GM23338 (cell line): ENCODE data around the gene MAGI1. TPM values are rescaled to one million over a fixed set of nuclear protein-coding genes. Genes with fewer than 3 reads are reported as not detected.

Source experiments
- ATAC-seq: fragments of 200-7000 bp; cut with Tn5 transposase; 3 replicates; pipeline ENCODE4 v1.9.1; 2020
- DNase-seq: peaks from one replicate; pipeline ENCODE4 v3.0.0-alpha.2; 2015; ENCODE audit warnings: low spot score
- H2AFZ ChIP-seq: fragments of 200-600 bp; sonication (generic); 2 replicates; pipeline ENCODE4 v1.8.0; 2016; ENCODE audit warnings: antibody characterized with exemption, mild to moderate bottlenecking, moderate library complexity
- H3F3A ChIP-seq: fragments of 200-600 bp; sonication (generic); replicated peaks from 2 replicates; pipeline ENCODE4 v1.8.0; 2017; ENCODE audit warnings: antibody characterized with exemption, mixed run types, low read depth
- H3K27ac ChIP-seq: fragments of 200-600 bp; sonication (generic); 2 replicates; pipeline ENCODE4 v1.6.1; 2016; ENCODE audit warnings: low read depth
- H3K27me3 ChIP-seq: fragments of 200-600 bp; sonication (generic); 2 replicates; pipeline ENCODE4 v1.8.0; 2016; ENCODE audit warnings: mild to moderate bottlenecking, mixed run types, moderate library complexity; ENCODE audit not compliant: insufficient read depth
- H3K36me3 ChIP-seq: fragments of 200-600 bp; sonication (generic); 2 replicates; pipeline ENCODE4 v1.8.0; 2016; ENCODE audit warnings: mild to moderate bottlenecking; ENCODE audit not compliant: insufficient read depth
- H3K4me1 ChIP-seq: fragments of 200-600 bp; sonication (generic); 2 replicates; pipeline ENCODE4 v1.8.0; 2016; ENCODE audit warnings: mild to moderate bottlenecking, moderate library complexity; ENCODE audit not compliant: insufficient read depth
- H3K4me2 ChIP-seq: fragments of 200-600 bp; sonication (generic); 2 replicates; pipeline ENCODE4 v1.7.1; 2017; ENCODE audit warnings: mixed run types
- H3K4me3 ChIP-seq: fragments of 200-600 bp; sonication (generic); 2 replicates; pipeline ENCODE4 v1.6.1; 2016; ENCODE audit warnings: mixed run types
- H3K79me2 ChIP-seq: fragments of 200-600 bp; sonication (generic); replicated peaks from 2 replicates; pipeline ENCODE4 v1.8.0; 2017; ENCODE audit warnings: mild to moderate bottlenecking; ENCODE audit not compliant: insufficient read depth
- H3K9me2 ChIP-seq: fragments of 200-600 bp; sonication (generic); 2 replicates; pipeline ENCODE4 v1.8.0; 2017; ENCODE audit not compliant: insufficient read depth
- H4K20me1 ChIP-seq: fragments of 200-600 bp; sonication (generic); replicated peaks from 2 replicates; pipeline ENCODE4 v1.8.0; 2017; ENCODE audit warnings: mild to moderate bottlenecking; ENCODE audit not compliant: insufficient read depth
- H3K27ac Mint-ChIP-seq: 2 replicates; pipeline ENCODE4 v1.8.0; 2020; ENCODE audit warnings: inconsistent platforms, mild to moderate bottlenecking, moderate library complexity, mixed read lengths
- H3K27me3 Mint-ChIP-seq: 3 replicates; pipeline ENCODE4 v1.8.0; 2022; ENCODE audit warnings: low read depth, mild to moderate bottlenecking, moderate library complexity, mixed read lengths, inconsistent platforms; ENCODE audit not compliant: insufficient read depth, poor library complexity
- H3K36me3 Mint-ChIP-seq: 3 replicates; pipeline ENCODE4 v1.8.0; 2021; ENCODE audit warnings: low read depth, mild to moderate bottlenecking, inconsistent platforms, moderate library complexity, mixed read lengths
- H3K4me1 Mint-ChIP-seq: 3 replicates; pipeline ENCODE4 v1.8.0; 2020; ENCODE audit warnings: mild to moderate bottlenecking, inconsistent platforms, mixed read lengths
- H3K4me3 Mint-ChIP-seq: 3 replicates; pipeline ENCODE4 v1.8.0; 2021; ENCODE audit warnings: moderate library complexity, mild to moderate bottlenecking, inconsistent platforms, mixed read lengths
- H3K9me3 Mint-ChIP-seq: 3 replicates; pipeline ENCODE4 v1.8.0; 2020; ENCODE audit warnings: moderate library complexity, mild to moderate bottlenecking, inconsistent platforms, mixed read lengths
- CREB1 ChIP-seq: fragments of 250-450 bp; sonication (Bioruptor Pico); IDR thresholded peaks from 2 replicates; pipeline ENCODE4 v1.5.0; 2020; ENCODE audit warnings: low read depth, mild to moderate bottlenecking, moderate library complexity
- STAT1 ChIP-seq: IDR thresholded peaks from one replicate; pipeline ENCODE4 v1.6.1; 2016; ENCODE audit warnings: antibody characterized with exemption; ENCODE audit not compliant: unreplicated experiment
- ZNF114 ChIP-seq: fragments of 250-450 bp; sonication (Bioruptor Pico); IDR thresholded peaks from 2 replicates; pipeline ENCODE4 v1.5.0; 2020; ENCODE audit warnings: mild to moderate bottlenecking, moderate library complexity
- polyA plus RNA-seq: library from polyadenylated mRNA; unstranded; fragments of >200 nt; fragmentation: Nextera tagmentation; extraction: Ambion mirVana; gene quantifications from 2 replicates; pipeline ENCODE4 v1.2.1, GENCODE V29; 2016
- total RNA-seq: library from RNA; depleted of rRNA; stranded (reverse); fragments of >200 nt; shearing (Covaris generic); gene quantifications from 2 replicates; pipeline ENCODE4 v1.2.3, GENCODE V29; 2014
- TF ChIP-seq, protein P1 (sequence below): fragments of 250-450 bp; sonication (Bioruptor Pico); IDR thresholded peaks from 2 replicates; pipeline ENCODE4 v1.5.0; 2020; ENCODE audit warnings: mild to moderate bottlenecking, moderate library complexity
- TF ChIP-seq, protein P2 (sequence below), 2 experiments: fragments of 200-600 bp in 1 of 2; sonication (generic) in 1 of 2; conservative IDR thresholded peaks; 2 replicates each; pipeline versions ENCODE4 v1.5.1 to v1.6.1; 2016 to 2017; ENCODE audit warnings: antibody characterized with exemption in 2 of 2, low read depth in 2 of 2, mild to moderate bottlenecking in 2 of 2, moderate library complexity in 1 of 2

The MAGI1 gene
- total and polyA plus RNA-seq, 2 experiments from 2014 or later: 27.4 to 71.2 TPM

DNA sequence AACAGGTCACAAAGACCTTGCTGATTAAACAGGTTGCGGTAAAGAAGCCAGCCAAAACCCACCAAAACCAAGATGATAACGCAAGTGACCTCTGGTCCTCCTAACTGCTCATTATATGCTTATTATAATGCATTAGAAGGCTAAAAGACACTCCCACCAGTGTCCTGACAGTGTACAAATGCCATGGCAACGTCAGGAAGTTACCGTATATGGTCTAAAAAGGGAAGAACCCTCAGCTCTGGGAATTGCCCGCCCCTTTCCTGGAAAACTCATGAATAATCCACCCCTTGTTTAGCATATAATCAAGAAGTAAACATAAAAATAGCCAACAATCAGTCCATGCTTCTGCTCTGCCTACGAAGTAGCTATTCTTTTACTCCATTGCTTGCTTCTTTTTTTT, 108.1 kb downstream of the MAGI1 start (continued):
- TF ChIP-seq, protein P1, sequence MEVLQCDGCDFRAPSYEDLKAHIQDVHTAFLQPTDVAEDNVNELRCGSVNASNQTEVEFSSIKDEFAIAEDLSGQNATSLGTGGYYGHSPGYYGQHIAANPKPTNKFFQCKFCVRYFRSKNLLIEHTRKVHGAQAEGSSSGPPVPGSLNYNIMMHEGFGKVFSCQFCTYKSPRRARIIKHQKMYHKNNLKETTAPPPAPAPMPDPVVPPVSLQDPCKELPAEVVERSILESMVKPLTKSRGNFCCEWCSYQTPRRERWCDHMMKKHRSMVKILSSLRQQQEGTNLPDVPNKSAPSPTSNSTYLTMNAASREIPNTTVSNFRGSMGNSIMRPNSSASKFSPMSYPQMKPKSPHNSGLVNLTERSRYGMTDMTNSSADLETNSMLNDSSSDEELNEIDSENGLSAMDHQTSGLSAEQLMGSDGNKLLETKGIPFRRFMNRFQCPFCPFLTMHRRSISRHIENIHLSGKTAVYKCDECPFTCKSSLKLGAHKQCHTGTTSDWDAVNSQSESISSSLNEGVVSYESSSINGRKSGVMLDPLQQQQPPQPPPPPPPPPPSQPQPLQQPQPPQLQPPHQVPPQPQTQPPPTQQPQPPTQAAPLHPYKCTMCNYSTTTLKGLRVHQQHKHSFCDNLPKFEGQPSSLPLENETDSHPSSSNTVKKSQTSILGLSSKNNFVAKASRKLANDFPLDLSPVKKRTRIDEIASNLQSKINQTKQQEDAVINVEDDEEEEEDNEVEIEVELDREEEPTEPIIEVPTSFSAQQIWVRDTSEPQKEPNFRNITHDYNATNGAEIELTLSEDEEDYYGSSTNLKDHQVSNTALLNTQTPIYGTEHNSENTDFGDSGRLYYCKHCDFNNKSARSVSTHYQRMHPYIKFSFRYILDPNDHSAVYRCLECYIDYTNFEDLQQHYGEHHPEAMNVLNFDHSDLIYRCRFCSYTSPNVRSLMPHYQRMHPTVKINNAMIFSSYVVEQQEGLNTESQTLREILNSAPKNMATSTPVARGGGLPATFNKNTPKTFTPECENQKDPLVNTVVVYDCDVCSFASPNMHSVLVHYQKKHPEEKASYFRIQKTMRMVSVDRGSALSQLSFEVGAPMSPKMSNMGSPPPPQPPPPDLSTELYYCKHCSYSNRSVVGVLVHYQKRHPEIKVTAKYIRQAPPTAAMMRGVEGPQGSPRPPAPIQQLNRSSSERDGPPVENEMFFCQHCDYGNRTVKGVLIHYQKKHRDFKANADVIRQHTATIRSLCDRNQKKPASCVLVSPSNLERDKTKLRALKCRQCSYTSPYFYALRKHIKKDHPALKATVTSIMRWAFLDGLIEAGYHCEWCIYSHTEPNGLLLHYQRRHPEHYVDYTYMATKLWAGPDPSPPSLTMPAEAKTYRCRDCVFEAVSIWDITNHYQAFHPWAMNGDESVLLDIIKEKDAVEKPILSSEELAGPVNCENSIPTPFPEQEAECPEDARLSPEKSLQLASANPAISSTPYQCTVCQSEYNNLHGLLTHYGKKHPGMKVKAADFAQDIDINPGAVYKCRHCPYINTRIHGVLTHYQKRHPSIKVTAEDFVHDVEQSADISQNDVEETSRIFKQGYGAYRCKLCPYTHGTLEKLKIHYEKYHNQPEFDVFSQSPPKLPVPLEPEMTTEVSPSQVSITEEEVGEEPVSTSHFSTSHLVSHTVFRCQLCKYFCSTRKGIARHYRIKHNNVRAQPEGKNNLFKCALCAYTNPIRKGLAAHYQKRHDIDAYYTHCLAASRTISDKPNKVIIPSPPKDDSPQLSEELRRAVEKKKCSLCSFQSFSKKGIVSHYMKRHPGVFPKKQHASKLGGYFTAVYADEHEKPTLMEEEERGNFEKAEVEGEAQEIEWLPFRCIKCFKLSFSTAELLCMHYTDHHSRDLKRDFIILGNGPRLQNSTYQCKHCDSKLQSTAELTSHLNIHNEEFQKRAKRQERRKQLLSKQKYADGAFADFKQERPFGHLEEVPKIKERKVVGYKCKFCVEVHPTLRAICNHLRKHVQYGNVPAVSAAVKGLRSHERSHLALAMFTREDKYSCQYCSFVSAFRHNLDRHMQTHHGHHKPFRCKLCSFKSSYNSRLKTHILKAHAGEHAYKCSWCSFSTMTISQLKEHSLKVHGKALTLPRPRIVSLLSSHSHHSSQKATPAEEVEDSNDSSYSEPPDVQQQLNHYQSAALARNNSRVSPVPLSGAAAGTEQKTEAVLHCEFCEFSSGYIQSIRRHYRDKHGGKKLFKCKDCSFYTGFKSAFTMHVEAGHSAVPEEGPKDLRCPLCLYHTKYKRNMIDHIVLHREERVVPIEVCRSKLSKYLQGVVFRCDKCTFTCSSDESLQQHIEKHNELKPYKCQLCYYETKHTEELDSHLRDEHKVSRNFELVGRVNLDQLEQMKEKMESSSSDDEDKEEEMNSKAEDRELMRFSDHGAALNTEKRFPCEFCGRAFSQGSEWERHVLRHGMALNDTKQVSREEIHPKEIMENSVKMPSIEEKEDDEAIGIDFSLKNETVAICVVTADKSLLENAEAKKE (CRISPR knock-in tag): no peak

DNA sequence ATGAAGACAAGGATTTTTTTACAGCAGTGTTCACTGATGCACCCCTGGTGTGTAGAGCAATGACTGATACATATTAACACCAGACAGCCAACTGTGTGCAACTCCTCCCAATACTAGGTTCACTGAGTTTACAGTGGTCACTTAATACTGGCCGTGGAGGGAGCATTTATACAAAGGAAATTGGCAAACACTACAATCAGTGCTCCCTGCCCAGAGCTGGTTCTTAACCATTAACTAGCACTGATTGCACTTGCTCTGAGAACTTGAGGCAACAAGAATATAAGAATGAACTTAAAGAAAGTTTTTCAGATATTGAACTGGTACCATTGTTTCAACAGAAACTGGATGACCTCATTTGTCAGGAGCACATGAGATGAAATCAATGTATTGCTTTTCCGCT, 110.6 kb downstream of the MAGI1 start:
- Mint-ChIP-seq H3K4me3 (no peak overlapping the region), H3K27ac (0 out of 2 replicates have a peak overlapping the region, but pooled peaks have one; percentile 25)
- peak; percentile 47 for ATAC-seq
- TF ChIP-seq CREB1 (no peak), ZNF114 (no peak), STAT1 (no peak)
- TF ChIP-seq, protein P2, sequence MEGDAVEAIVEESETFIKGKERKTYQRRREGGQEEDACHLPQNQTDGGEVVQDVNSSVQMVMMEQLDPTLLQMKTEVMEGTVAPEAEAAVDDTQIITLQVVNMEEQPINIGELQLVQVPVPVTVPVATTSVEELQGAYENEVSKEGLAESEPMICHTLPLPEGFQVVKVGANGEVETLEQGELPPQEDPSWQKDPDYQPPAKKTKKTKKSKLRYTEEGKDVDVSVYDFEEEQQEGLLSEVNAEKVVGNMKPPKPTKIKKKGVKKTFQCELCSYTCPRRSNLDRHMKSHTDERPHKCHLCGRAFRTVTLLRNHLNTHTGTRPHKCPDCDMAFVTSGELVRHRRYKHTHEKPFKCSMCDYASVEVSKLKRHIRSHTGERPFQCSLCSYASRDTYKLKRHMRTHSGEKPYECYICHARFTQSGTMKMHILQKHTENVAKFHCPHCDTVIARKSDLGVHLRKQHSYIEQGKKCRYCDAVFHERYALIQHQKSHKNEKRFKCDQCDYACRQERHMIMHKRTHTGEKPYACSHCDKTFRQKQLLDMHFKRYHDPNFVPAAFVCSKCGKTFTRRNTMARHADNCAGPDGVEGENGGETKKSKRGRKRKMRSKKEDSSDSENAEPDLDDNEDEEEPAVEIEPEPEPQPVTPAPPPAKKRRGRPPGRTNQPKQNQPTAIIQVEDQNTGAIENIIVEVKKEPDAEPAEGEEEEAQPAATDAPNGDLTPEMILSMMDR (conservative IDR thresholded peaks at IDR 0.05; ENCODE audit: low read depth in 2 of 2): no peak
- TF ChIP-seq, protein P1 (CRISPR knock-in tag): no peak

More for the DNA sequence above, 110.6 kb downstream of the MAGI1 start:
- H4K20me1 ChIP-seq: peaks cover 22% of the 10 kb centered on the region
- Mint-ChIP-seq H3K4me1 (peaks cover 42% of the 10 kb centered on the region), H3K9me3 (peaks cover 2% of the 10 kb centered on the region; the same call in 1 of the 3 replicates), H3K27me3 (peaks cover 7% of the 10 kb centered on the region), H3K36me3 (peaks cover 7% of the 10 kb centered on the region; the same call in 1 of the 3 replicates)
- no peak for DNase-seq
- H3K4me3 ChIP-seq: 0 out of 2 replicates have a peak overlapping the region, but pooled peaks have one; percentile 12
- H3K36me3 ChIP-seq: no peaks in the 10 kb centered on the region
- H3K9me2 ChIP-seq: no peaks in the 10 kb centered on the region
- H3K79me2 ChIP-seq: peaks cover 90% of the 10 kb centered on the region
- H2AFZ ChIP-seq: no peak overlapping the region
- H3K27ac ChIP-seq: peak overlapping the region; percentile 3; the same call in 1 of the 2 replicates
- H3K27me3 ChIP-seq: no peaks in the 10 kb centered on the region
- peaks cover 39% of the 10 kb centered on the region for H3K4me1 ChIP-seq
- peak overlapping the region; percentile 56 for H3K4me2 ChIP-seq
- H3F3A ChIP-seq: peaks cover 6% of the 10 kb centered on the region; the same call in 1 of the 2 replicates
